GM10847 (cell line): ENCODE measurements around the gene KLB.

Experiments
- POLR2A ChIP-seq: IDR thresholded peaks from 2 replicates; pipeline ENCODE4 v1.6.1; 2011; ENCODE audit not compliant: insufficient read length; ENCODE audit errors: extremely low read depth

KLB gene

DNA sequence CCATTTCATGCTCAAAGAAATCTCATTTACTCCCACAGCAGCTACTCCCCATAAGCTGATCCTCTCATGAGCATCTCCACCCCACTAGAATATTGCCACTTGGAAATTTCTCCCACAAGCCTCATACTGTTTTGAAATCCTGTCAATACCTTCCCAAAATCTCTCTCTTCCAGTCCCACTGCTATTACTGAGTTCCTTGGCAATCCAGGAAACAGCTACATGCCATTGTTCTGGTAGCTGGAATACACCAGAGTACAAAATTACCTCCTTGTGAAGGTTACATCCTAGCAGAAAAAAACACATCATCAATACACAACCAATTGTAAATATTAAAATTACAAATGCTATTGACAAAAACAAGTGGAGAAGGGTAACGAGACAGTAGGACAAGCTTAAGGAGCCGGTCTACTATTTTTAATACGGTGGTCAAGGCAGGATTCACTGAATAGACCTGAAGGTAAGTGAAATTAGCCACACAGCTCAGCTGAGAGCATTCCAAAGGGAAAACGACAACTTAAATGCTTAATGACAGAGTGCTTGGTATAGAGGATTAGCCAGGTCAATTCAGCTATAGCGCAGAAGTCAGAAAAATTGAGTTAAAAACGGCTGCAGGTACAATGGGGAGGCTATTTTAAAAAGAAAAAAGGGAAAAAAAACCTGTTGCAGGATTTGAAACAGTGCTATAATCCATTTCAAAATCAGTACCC lies 45.6 kb downstream of the KLB start:
- no peak for TF ChIP-seq POLR2A

DNA sequence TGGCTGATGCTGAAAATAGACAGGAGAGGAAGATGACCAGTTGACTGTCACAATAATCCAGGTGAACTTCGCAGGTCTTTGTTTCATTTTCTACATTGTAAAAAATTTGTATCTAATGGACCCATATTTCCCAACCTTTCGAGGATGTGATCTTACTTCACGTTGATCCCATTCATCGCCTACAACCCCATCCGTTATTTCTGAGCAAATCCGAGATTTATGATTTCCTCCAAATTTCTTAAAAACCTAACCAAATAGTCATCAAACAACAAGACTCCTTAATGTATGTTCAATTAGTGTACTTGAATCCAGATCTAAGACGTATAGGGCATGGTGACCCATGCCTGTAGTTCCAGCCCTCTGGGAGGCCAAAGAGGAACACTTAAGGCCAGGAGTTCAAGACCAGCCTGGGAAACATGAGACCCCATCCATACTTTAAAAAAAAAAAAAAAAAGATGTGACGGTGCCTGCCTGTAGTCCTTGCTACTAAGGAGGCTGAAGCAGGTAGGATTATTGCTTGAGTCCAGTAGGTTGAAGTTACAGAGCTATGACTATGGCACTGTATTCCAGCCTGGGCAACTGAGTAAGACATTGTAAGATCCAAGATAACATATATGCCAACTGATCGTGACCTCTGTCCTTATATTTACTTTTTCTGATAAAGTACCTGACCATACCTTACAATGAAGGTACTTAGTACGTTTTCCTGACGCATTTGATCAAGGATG lies 46.3 kb downstream of the KLB start:
- TF ChIP-seq POLR2A, result no peak

DNA sequence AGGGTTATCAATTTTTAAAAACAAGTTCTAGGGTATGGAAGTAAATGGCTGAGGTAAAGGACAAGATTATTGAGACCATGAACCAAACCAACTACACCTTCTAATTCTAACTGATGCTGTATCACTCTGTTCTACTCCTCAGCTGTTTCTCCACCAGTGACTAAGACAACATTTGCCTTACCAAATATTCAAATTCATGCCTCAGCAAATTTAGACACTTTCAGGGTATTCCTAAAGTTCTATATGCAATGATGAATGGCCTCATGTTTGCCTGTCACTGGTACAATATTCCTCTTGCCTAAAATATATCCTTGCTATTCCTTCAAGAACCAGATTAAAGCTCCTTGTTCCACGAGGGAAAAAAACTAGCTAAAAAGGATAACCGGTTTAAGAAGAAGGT lies 47.0 kb downstream of the KLB start:
- no peak for TF ChIP-seq POLR2A

DNA sequence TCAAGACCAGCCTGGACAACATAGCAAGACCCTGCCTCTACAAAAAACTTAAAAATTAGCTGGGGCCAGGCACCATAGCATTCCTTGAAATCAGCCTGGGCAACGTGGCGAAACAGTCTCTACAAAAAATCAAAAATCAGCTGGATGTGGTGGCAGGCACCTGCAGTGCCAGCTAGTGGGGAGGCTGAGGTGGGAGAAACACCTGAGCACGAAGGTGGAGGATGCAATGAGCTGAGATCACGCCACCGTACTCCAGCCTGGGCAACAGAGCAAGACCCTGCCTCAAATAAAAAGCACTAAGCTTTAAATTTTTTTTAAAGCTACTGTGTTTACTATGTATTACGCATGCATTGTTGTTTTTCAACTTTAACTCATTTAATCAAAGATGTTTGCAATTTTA lies 48.8 kb downstream of the KLB start:
- no peak for TF ChIP-seq POLR2A

DNA sequence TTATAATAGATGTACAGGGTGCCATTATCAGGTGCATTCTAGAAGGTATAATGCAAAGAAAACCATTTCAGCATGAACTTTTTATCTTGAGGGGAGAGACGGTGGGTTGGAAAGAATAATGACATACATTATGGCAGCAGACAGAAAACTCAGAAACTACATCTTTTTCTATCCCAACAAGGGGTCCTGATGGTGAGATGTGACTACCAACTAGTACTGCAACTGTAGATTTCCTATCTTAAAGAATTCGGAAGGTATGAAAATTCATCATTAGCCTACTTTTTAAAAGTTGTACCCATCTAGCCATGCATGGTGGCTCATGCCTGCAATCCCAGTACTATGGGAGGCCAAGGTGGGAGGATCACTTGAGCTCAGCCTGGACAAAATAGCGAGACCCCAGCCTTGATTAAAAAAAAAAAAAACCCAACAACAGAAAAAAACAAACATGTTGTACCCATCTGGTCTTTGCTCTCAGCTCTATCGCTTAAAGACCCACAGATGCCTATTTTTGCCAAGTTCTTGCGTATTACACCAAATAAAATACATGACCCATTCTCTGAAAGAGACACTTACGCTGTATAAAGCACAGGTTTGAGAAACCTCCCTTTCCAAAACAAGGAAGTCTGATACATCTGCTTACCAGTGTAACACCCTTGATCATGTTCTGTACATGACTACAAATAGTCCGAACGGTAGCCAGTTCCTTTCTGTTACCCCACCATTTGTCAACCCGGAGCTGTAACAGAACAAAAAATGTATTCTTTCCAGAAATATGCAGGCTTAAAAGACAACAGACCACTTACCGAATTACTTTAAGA lies 50.4 kb downstream of the KLB start:
- TF ChIP-seq POLR2A, result no peak

DNA sequence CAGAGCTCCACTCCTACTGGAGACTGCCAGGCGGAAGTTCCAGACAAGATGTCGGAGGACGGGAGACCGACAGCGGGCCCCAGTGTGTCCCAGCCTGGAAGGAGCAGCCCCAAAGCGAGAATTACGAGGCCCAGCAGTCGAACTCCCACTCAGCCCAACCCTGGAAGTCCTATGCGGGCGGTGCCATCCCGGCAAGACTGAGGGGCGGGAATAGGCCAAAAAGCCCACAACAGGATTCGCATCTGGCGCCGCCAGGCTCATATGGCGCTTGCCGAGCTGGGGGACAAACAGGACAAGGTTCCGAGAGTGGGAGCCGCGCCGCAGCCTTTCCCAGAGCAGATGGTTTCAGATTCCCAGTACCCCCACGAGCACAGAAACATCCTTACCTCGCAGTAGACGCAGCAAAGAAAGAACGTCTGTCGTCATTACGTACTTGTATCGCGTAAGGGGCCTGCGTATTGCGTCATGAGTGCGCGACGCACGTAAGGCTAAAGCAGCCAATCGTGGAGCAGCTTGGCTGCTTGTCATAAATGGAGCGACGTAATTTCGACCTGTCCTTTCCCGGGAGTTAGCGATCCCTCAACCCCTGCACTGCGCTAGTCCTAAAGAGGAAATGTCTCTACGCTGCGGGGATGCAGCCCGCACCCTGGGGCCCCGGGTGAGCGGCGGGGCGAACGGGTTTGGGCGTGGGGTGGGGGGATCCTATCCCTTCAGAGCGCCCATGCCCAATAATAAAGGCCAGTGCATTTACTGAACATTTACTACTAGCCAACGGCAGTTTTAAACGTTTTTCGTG lies 52.0 kb downstream of the KLB start, which contains the start of the genes LIAS and RPL9:
LIAS (plus strand) TSS at position 552 of the 796 bp plus-strand sequence; CDS start at position 614, 62 bp downstream.
RPL9 (minus strand) TSS at position 418 of the 796 bp plus-strand sequence. CDS start 483 bp downstream, outside the sequence.
- TF ChIP-seq POLR2A, result peak; percentile 91

DNA sequence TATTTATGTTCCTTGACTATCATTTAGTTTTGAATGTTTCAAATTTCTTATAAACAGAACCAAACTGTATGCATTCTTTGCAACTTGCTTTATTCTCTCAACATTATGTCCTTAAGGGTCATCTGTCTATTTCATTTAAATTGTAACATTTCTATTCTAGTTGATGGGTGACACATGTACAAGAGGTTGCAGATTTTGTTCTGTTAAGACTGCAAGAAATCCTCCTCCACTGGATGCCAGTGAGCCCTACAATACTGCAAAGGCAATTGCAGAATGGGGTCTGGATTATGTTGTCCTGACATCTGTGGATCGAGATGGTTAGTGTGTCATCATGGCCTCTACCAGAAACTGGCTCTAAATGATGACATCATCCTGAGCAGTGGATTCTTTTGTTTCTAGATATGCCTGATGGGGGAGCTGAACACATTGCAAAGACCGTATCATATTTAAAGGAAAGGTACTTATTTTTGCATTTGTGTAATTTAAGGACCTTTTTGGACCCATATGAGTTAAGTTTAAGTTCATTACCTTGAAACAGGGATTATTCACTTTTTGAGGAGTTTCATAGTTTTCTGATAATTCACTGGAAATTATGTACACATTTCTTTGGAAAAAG lies 58.3 kb downstream of the KLB start:
- TF ChIP-seq POLR2A, result no peak

DNA sequence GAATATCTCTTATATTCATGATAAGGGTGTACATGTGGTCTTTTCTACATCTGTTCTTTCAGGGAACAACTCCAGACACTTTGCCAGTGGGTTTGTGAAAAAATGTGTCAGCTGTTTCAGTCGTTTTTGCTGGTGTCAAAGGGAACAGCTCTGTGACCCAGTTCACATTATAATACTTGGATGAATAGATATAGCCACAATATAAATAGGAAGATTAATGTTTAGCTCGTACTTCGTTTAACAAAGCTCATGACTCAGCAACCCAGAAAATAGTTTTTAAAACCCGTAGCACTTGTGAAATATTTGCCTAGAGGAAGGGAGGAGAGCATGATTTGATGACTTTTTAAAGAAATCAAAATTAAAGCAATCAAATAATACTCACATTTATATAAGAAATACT lies 60.0 kb downstream of the KLB start:
- no peak for TF ChIP-seq POLR2A

DNA sequence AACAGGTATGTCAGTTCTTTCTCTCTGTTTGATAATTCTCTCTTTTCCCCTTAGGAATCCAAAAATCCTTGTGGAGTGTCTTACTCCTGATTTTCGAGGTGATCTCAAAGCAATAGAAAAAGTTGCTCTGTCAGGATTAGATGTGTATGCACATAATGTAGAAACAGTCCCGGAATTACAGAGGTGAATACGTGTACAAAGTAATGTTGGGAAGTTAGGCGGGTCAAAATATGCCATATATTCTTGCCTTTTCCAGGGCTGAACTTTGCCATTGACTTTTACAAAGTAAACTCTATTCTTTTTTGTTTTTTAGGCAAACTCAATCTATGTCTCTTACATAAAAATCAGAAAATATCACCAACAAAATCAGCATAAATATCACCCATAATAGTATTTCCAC lies 60.7 kb downstream of the KLB start:
- TF ChIP-seq POLR2A, result no peak

DNA sequence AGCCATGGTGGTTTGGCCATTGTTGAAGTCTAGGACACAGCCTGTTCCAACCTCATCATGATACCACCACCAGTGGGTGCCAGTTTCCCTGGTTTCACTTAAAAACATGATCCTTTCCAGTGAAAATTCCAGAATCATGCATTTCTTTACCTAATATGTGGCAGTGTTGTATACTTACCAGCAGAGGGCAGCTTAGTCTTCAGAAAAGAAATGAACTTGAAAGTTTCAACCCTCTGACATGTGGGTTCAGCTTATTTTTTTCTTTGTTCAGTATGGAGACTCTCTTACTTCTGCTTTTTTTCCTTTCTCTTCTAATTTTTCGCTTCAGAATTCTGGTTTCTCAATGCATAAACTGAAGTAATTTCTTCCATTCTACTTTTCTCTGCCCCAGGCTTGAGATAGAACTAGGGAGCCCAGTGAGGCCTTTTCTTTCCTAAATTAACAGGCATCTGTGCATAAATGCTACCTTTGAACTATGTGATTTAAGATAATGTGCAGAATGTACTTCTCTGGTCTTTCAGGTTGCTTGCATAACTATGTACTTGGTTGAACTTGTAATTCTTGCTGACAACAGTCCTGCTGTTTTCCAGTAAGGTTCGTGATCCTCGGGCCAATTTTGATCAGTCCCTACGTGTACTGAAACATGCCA lies 62.8 kb downstream of the KLB start:
- TF ChIP-seq POLR2A, result no peak

DNA sequence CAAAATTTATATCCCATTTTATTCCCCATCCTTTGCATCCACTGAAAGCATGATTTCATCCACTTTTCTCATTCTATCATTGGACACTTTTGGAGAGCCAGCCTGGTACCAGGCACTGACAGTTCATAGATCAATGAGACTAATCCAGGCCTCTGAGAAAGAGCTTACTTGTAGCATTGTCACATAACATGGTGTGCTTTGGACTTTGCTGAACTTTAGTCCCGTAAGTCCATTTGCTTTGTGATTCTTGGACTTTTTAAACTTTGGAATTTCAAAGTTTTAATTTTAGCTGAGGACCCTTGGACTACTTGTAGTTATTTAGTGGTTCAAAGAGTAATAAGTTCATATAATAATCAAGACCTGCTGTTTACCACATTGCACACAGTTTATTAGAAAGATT lies 63.7 kb downstream of the KLB start:
- no peak for TF ChIP-seq POLR2A

DNA sequence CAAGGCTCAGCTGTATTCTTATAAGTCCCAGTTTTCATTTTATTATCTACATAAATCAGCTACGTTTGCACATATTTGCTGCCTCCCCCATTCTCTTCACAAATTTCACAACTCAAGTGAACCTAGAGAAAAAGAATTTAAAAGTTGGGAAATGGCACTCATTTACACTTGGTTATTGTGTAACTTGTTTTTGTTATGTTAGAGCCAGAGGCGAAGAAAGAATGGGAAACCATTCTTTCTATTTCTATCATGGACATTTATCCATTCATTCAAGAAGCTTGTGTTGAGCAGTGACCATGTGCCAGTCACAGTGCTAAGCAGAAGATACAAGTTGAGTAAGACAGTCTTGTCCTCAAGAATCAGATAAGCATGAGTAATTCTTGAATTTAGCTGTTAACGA lies 65.7 kb downstream of the KLB start:
- no peak for TF ChIP-seq POLR2A

DNA sequence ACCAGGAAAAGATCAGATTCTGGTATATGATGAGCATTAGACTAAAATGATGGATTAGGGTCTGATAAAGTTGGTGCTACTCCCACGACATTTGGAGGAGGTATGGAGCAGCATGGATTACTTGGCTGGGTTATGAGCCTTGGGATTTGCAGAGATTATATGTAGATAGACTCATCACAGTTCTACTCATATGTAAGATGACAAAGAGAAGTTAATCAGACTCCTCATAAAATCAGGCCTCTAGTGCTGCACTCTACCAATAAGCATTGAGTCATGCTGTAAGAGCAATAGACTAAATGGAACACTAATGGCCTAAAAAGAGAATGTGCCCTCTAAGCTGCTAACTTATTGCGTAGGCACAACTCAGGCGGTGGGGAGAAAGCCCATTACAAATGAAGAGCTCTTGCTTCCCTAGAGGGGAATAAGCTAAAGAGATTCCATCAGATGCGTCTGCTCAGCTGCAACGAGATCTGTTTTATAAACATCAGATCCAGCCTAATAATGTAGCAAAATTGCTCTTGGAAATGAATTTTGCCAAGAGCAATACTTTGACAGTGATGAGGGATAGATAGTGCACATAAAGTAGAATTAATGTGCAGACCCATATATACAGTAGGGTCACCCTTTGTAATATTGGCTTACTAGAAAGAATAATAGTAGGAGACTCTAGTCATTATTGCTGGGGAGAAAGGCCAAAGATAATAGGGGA lies 69.6 kb downstream of the KLB start:
- no peak for TF ChIP-seq POLR2A
